ENCODE results near the gene INF2.

The INF2 gene

GRCh38 chr14:104702673-104703072 lies 13.3 kb downstream of the INF2 start:
- TF ChIP-seq CREB1 (IDR thresholded peaks at IDR 0.05; ENCODE audit: low read depth): no peak
- TF ChIP-seq ZBTB7A (IDR thresholded peaks at IDR 0.05; ENCODE audit: low read depth): no peak
- TF ChIP-seq RAD21 (IDR thresholded peaks at IDR 0.05; ENCODE audit: low read depth): no peak
- TF ChIP-seq CEBPB (IDR thresholded peaks at IDR 0.05): no peak
- TF ChIP-seq FOXM1 (IDR thresholded peaks at IDR 0.05; ENCODE audit: borderline replicate concordance, low read depth): no peak
- TF ChIP-seq YY1 (IDR thresholded peaks at IDR 0.05; ENCODE audit: low read depth): no peak
- TF ChIP-seq, protein P1, sequence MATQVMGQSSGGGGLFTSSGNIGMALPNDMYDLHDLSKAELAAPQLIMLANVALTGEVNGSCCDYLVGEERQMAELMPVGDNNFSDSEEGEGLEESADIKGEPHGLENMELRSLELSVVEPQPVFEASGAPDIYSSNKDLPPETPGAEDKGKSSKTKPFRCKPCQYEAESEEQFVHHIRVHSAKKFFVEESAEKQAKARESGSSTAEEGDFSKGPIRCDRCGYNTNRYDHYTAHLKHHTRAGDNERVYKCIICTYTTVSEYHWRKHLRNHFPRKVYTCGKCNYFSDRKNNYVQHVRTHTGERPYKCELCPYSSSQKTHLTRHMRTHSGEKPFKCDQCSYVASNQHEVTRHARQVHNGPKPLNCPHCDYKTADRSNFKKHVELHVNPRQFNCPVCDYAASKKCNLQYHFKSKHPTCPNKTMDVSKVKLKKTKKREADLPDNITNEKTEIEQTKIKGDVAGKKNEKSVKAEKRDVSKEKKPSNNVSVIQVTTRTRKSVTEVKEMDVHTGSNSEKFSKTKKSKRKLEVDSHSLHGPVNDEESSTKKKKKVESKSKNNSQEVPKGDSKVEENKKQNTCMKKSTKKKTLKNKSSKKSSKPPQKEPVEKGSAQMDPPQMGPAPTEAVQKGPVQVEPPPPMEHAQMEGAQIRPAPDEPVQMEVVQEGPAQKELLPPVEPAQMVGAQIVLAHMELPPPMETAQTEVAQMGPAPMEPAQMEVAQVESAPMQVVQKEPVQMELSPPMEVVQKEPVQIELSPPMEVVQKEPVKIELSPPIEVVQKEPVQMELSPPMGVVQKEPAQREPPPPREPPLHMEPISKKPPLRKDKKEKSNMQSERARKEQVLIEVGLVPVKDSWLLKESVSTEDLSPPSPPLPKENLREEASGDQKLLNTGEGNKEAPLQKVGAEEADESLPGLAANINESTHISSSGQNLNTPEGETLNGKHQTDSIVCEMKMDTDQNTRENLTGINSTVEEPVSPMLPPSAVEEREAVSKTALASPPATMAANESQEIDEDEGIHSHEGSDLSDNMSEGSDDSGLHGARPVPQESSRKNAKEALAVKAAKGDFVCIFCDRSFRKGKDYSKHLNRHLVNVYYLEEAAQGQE (IDR thresholded peaks at IDR 0.05; ENCODE audit: low read depth): no peak
- TF ChIP-seq TAF1 (IDR thresholded peaks at IDR 0.05; ENCODE audit: low read depth): no peak
- TF ChIP-seq, protein P2, sequence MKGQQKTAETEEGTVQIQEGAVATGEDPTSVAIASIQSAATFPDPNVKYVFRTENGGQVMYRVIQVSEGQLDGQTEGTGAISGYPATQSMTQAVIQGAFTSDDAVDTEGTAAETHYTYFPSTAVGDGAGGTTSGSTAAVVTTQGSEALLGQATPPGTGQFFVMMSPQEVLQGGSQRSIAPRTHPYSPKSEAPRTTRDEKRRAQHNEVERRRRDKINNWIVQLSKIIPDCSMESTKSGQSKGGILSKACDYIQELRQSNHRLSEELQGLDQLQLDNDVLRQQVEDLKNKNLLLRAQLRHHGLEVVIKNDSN (IDR thresholded peaks at IDR 0.05): no peak
- no peak for TF ChIP-seq NFIC (IDR thresholded peaks at IDR 0.05)
- no peak for TF ChIP-seq MAX (IDR thresholded peaks at IDR 0.05)
- no peak for TF ChIP-seq TEAD4 (IDR thresholded peaks at IDR 0.05)
- TF ChIP-seq EGR1 (IDR thresholded peaks at IDR 0.05): no peak
- TF ChIP-seq TCF12 (IDR thresholded peaks at IDR 0.05; ENCODE audit: low read depth): no peak
- no peak for TF ChIP-seq EP300 (IDR thresholded peaks at IDR 0.05; ENCODE audit: borderline replicate concordance)

- TF ChIP-seq EP300 (IDR thresholded peaks at IDR 0.05; ENCODE audit: borderline replicate concordance): no peak
- TF ChIP-seq, protein P1 (IDR thresholded peaks at IDR 0.05; ENCODE audit: low read depth): no peak
- TF ChIP-seq ZBTB7A (IDR thresholded peaks at IDR 0.05; ENCODE audit: low read depth): no peak
- no peak for TF ChIP-seq MAX (IDR thresholded peaks at IDR 0.05)
- no peak for TF ChIP-seq TCF12 (IDR thresholded peaks at IDR 0.05; ENCODE audit: low read depth)
- no peak for TF ChIP-seq CEBPB (IDR thresholded peaks at IDR 0.05)
- no peak for TF ChIP-seq YY1 (IDR thresholded peaks at IDR 0.05; ENCODE audit: low read depth)
- TF ChIP-seq RAD21 (IDR thresholded peaks at IDR 0.05; ENCODE audit: low read depth): no peak
- no peak for TF ChIP-seq NFIC (IDR thresholded peaks at IDR 0.05)
- TF ChIP-seq, protein P2 (IDR thresholded peaks at IDR 0.05): no peak
- TF ChIP-seq TEAD4 (IDR thresholded peaks at IDR 0.05): no peak
- TF ChIP-seq EGR1 (IDR thresholded peaks at IDR 0.05): no peak
- no peak for TF ChIP-seq FOXM1 (IDR thresholded peaks at IDR 0.05; ENCODE audit: borderline replicate concordance, low read depth)
- TF ChIP-seq TAF1 (IDR thresholded peaks at IDR 0.05; ENCODE audit: low read depth): no peak
- TF ChIP-seq CREB1 (IDR thresholded peaks at IDR 0.05; ENCODE audit: low read depth): no peak
Observed at GRCh38 chr14:104703269-104703668, 13.9 kb downstream of the INF2 start.

DNA sequence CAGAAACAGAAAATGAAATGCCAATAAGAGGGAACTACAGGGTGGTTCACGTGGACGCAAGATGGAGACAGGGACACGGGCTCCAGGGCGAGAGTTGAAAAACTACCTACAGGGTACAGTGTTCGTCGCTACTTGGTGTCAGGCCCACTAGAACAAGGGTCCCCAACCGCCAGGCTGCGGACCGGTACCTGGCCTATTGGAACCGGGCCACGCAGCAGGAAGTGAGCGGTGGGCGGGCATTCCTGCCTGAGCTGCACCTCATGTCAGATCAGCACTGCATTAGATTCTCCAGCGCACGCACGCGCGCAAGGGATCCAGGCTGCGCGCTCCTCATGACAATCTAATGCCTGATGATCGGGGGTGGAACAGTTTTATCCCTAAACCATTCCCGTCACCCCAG lies 14.8 kb downstream of the INF2 start:
- no peak for TF ChIP-seq TAF1 (IDR thresholded peaks at IDR 0.05; ENCODE audit: low read depth)

DNA sequence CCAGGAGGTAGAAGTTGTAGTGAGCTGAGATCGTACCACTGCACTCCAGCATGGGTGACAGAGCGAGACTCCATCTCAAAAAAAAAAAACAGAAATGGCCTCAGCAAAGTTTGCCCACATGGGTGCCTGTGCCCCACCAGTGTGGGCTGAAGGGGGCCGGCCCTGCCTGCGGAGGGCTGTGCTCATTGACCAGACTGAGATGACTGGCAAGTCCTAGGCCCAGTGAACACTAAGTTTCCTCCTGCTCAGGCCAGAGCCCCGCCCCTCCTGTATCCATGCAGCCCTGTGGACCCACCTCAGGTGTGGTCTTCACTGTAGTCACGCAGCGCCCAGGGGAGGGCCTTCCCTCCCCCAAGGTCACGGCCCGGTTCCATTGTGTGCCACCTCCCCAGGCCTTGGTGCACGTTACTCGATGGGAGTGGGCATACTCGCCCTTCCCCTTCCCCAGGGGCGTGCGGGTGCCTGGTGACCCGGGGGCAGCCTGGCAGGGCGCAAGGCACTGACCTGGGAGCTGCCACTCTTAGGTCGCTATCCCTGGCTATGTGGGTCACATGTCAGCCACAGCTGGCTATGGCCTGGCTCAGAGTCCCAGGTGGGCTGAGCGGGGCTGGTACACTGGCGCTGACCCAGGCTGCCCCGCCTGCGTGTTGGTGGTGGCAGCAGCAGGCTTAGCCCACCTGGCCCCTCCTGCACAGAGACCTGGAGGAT lies 16.1 kb downstream of the INF2 start:
- TF ChIP-seq FOXM1 (IDR thresholded peaks at IDR 0.05; ENCODE audit: borderline replicate concordance, low read depth) (no peak), MAX (IDR thresholded peaks at IDR 0.05) (no peak), EP300 (IDR thresholded peaks at IDR 0.05; ENCODE audit: borderline replicate concordance) (no peak), ZBTB7A (IDR thresholded peaks at IDR 0.05; ENCODE audit: low read depth) (no peak), TAF1 (IDR thresholded peaks at IDR 0.05; ENCODE audit: low read depth) (no peak), CEBPB (IDR thresholded peaks at IDR 0.05) (no peak), CREB1 (IDR thresholded peaks at IDR 0.05; ENCODE audit: low read depth) (no peak), TCF12 (IDR thresholded peaks at IDR 0.05; ENCODE audit: low read depth) (no peak), YY1 (IDR thresholded peaks at IDR 0.05; ENCODE audit: low read depth) (no peak), TEAD4 (IDR thresholded peaks at IDR 0.05) (no peak), RAD21 (IDR thresholded peaks at IDR 0.05; ENCODE audit: low read depth) (no peak), NFIC (IDR thresholded peaks at IDR 0.05) (no peak), EGR1 (IDR thresholded peaks at IDR 0.05) (no peak)
- TF ChIP-seq, protein P1 (IDR thresholded peaks at IDR 0.05; ENCODE audit: low read depth): no peak
- TF ChIP-seq, protein P2 (IDR thresholded peaks at IDR 0.05): no peak

Data from Ishikawa (cell line).